DOHH2 (cell line): ENCODE measurements around the gene ONECUT3.

Experiments used
- H3F3A ChIP-seq: fragments of 200-600 bp; sonication (generic), shearing (Covaris generic); 2 replicates; pipeline ENCODE4 v1.6.0; 2016; ENCODE audit warnings: antibody characterized with exemption, mild to moderate bottlenecking; ENCODE audit not compliant: control insufficient read depth, insufficient read depth
- H3K27ac ChIP-seq: fragments of 200-600 bp; sonication (generic); 2 replicates; pipeline ENCODE4 v1.5.1; 2014; ENCODE audit warnings: low read depth, mild to moderate bottlenecking, low read length, moderate library complexity
- H3K27me3 ChIP-seq: fragments of 200-600 bp; sonication (generic); 2 replicates; pipeline ENCODE4 v1.6.1; 2014; ENCODE audit warnings: mild to moderate bottlenecking, low read length, mixed read lengths; ENCODE audit not compliant: control insufficient read depth
- H3K36me3 ChIP-seq: fragments of 200-600 bp; sonication (generic); 2 replicates; pipeline ENCODE4 v1.6.1; 2014; ENCODE audit warnings: mild to moderate bottlenecking, low read length, moderate library complexity, mixed read lengths; ENCODE audit not compliant: control insufficient read depth
- H3K4me1 ChIP-seq: fragments of 200-600 bp; sonication (generic); 2 replicates; pipeline ENCODE4 v1.6.1; 2014; ENCODE audit warnings: mild to moderate bottlenecking, low read length, mixed read lengths; ENCODE audit not compliant: control insufficient read depth
- H3K4me2 ChIP-seq: fragments of 200-600 bp; sonication (generic); 2 replicates; pipeline ENCODE4 v1.6.0; 2014; ENCODE audit warnings: mild to moderate bottlenecking, low read length, moderate library complexity
- H3K4me3 ChIP-seq: fragments of 200-600 bp; sonication (generic); 2 replicates; pipeline ENCODE4 v1.5.1; 2014; ENCODE audit warnings: mild to moderate bottlenecking, low read length, mixed read lengths
- H3K79me2 ChIP-seq: fragments of 200-600 bp; sonication (generic); 2 replicates; pipeline ENCODE4 v1.6.1; 2014; ENCODE audit warnings: mild to moderate bottlenecking, low read length, mixed read lengths; ENCODE audit not compliant: control insufficient read depth
- H3K9me2 ChIP-seq: fragments of 200-600 bp; sonication (generic); replicated peaks from 2 replicates; pipeline ENCODE4 v1.6.1; 2014; ENCODE audit warnings: mild to moderate bottlenecking, low read length, mixed read lengths; ENCODE audit not compliant: control insufficient read depth
- H3K9me3 ChIP-seq: fragments of 200-600 bp; sonication (generic); 2 replicates; pipeline ENCODE4 v1.6.1; 2014; ENCODE audit warnings: antibody characterized with exemption, low read length, mixed read lengths; ENCODE audit not compliant: control insufficient read depth, insufficient read depth
- H4K20me1 ChIP-seq: fragments of 200-600 bp; sonication (generic); 2 replicates; pipeline ENCODE4 v1.6.0; 2014; ENCODE audit warnings: low read depth, mild to moderate bottlenecking, antibody characterized with exemption, low read length, moderate library complexity; ENCODE audit not compliant: control insufficient read depth, insufficient read depth
- EZH2phosphoT487 ChIP-seq: fragments of 200-600 bp; sonication (generic); IDR thresholded peaks from 2 replicates; pipeline ENCODE4 v1.6.1; 2017; ENCODE audit warnings: borderline replicate concordance, mild to moderate bottlenecking, antibody characterized with exemption, low read length, moderate library complexity, mixed read lengths
- TF ChIP-seq, protein P1 (sequence below): fragments of 200-600 bp; sonication (generic); IDR thresholded peaks from one replicate; pipeline ENCODE4 v1.5.1; 2014; ENCODE audit warnings: antibody characterized with exemption, mild to moderate bottlenecking, low read depth, low read length; ENCODE audit not compliant: poor library complexity, severe bottlenecking

Gene ONECUT3

GRCh38 chr19:1790054-1790792 is 36.9 kb downstream of the ONECUT3 start:
- Histone ChIP-seq H3K4me1 (no peaks in the 10 kb centered on the region), H3K4me2 (no peak overlapping the region), H4K20me1 (no peaks in the 10 kb centered on the region), H3K79me2 (no peaks in the 10 kb centered on the region), H3K9me3 (no peaks in the 10 kb centered on the region; the same call in 1 of the 2 replicates), H3F3A (no peaks in the 10 kb centered on the region), H3K36me3 (no peaks in the 10 kb centered on the region), H3K4me3 (no peak overlapping the region), H3K27ac (no peak overlapping the region), H3K27me3 (no peaks in the 10 kb centered on the region), H3K9me2 (no peaks in the 10 kb centered on the region)
- TF ChIP-seq, protein P1, sequence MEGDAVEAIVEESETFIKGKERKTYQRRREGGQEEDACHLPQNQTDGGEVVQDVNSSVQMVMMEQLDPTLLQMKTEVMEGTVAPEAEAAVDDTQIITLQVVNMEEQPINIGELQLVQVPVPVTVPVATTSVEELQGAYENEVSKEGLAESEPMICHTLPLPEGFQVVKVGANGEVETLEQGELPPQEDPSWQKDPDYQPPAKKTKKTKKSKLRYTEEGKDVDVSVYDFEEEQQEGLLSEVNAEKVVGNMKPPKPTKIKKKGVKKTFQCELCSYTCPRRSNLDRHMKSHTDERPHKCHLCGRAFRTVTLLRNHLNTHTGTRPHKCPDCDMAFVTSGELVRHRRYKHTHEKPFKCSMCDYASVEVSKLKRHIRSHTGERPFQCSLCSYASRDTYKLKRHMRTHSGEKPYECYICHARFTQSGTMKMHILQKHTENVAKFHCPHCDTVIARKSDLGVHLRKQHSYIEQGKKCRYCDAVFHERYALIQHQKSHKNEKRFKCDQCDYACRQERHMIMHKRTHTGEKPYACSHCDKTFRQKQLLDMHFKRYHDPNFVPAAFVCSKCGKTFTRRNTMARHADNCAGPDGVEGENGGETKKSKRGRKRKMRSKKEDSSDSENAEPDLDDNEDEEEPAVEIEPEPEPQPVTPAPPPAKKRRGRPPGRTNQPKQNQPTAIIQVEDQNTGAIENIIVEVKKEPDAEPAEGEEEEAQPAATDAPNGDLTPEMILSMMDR: no peak
- no peak for TF ChIP-seq EZH2phosphoT487

DNA sequence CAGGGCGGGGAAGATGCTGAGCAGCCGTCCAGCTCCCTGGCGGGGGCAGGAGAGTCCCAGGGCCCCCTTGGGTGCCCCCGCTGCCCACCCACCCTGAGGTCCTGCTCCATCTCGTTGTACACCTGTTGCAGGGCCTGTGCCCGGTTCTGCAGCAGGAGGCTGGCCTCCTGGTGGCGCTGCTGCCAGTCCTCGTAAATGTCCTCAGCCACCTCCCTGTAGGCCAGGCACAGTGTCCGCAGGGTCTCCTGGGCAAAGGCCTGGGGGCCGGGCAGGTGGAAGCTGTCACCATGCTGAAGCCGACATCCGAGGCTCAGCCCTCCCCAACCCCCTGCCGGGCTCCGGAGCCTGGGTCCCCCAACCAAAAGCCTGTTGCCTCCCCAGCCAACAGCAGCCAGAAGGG is 38.6 kb downstream of the ONECUT3 start:
- H3K9me2 ChIP-seq: no peaks in the 10 kb centered on the region
- H3K4me3 ChIP-seq: no peak overlapping the region
- H3K27me3 ChIP-seq: no peaks in the 10 kb centered on the region
- H3K79me2 ChIP-seq: no peaks in the 10 kb centered on the region
- no peaks in the 10 kb centered on the region for H3K36me3 ChIP-seq
- TF ChIP-seq, protein P1: no peak
- no peak for TF ChIP-seq EZH2phosphoT487
- H4K20me1 ChIP-seq: no peaks in the 10 kb centered on the region
- peaks cover 3% of the 10 kb centered on the region; the same call in 1 of the 2 replicates for H3K4me1 ChIP-seq
- no peaks in the 10 kb centered on the region; the same call in 1 of the 2 replicates for H3K9me3 ChIP-seq
- H3K4me2 ChIP-seq: no peak overlapping the region
- no peak overlapping the region for H3K27ac ChIP-seq
- no peaks in the 10 kb centered on the region for H3F3A ChIP-seq

GRCh38 chr19:1794424-1795172 is 41.3 kb downstream of the ONECUT3 start:
- Histone ChIP-seq H3K27me3 (no peaks in the 10 kb centered on the region), H4K20me1 (no peaks in the 10 kb centered on the region), H3K4me2 (no peak overlapping the region), H3K27ac (no peak overlapping the region), H3K4me1 (peaks cover 3% of the 10 kb centered on the region; the same call in 1 of the 2 replicates), H3K9me2 (no peaks in the 10 kb centered on the region), H3K9me3 (no peaks in the 10 kb centered on the region; the same call in 1 of the 2 replicates), H3F3A (no peaks in the 10 kb centered on the region), H3K36me3 (no peaks in the 10 kb centered on the region), H3K4me3 (no peak overlapping the region), H3K79me2 (no peaks in the 10 kb centered on the region)
- TF ChIP-seq, protein P1: no peak
- TF ChIP-seq EZH2phosphoT487: no peak
